OCI-LY7 (cell line): ENCODE measurements around the gene INA. TPM values are rescaled to one million over a fixed set of nuclear protein-coding genes. Genes with fewer than 3 reads are reported as not detected.

Experiments
- BruUV-seq: library from RNA; stranded (reverse); fragments of 400-500 nt; replicated peaks from 2 replicates; lab custom pipeline; 2021; lab: Mats Ljungman, UMichigan
- CTCF ChIA-PET: fragments of 300-600 bp; sonication (Branson Sonifier 250); formaldehyde crosslinking; loops from one replicate; lab custom pipeline; 2022; ENCODE audit warnings: antibody characterized with exemption; ENCODE audit not compliant: unreplicated experiment; lab: Charles Lee
- POLR2A ChIA-PET: fragments of 300-600 bp; sonication (Branson Sonifier 250); formaldehyde crosslinking; loops from one replicate; lab custom pipeline; 2022; ENCODE audit warnings: antibody characterized with exemption; lab: Charles Lee
- DNase-seq: peaks from one replicate; pipeline ENCODE4 v3.0.0-alpha.2; 2015; ENCODE audit warnings: low spot score
- H2AFZ ChIP-seq: fragments of 200-600 bp; sonication (generic), shearing (Covaris generic); 2 replicates; pipeline ENCODE4 v1.6.1; 2014; ENCODE audit warnings: mild to moderate bottlenecking, antibody characterized with exemption, low read length, moderate library complexity
- H3K27ac ChIP-seq: fragments of 200-600 bp; sonication (generic); 2 replicates; pipeline ENCODE4 v1.5.1; 2014; ENCODE audit warnings: mixed run types, low read depth, mild to moderate bottlenecking, moderate library complexity, low read length, inconsistent platforms; ENCODE audit not compliant: poor library complexity, severe bottlenecking
- H3K36me3 ChIP-seq: fragments of 200-600 bp; sonication (generic); 2 replicates; pipeline ENCODE4 v1.6.1; 2014; ENCODE audit warnings: mild to moderate bottlenecking, antibody characterized with exemption, low read length, moderate library complexity, mixed read lengths; ENCODE audit not compliant: insufficient read depth
- H3K4me1 ChIP-seq: fragments of 200-600 bp; sonication (generic); 2 replicates; pipeline ENCODE4 v1.5.1; 2014; ENCODE audit warnings: mild to moderate bottlenecking, low read length; ENCODE audit not compliant: insufficient read depth, poor library complexity, severe bottlenecking
- H3K4me2 ChIP-seq: fragments of 200-600 bp; sonication (generic); 2 replicates; pipeline ENCODE4 v1.6.1; 2014; ENCODE audit warnings: mild to moderate bottlenecking, low read length
- H3K4me3 ChIP-seq: fragments of 200-600 bp; sonication (generic); 2 replicates; pipeline ENCODE4 v1.5.1; 2014; ENCODE audit warnings: mild to moderate bottlenecking, low read depth, low read length; ENCODE audit not compliant: poor library complexity, severe bottlenecking
- H3K79me2 ChIP-seq: fragments of 200-600 bp; sonication (generic); 2 replicates; pipeline ENCODE4 v1.6.1; 2016; ENCODE audit warnings: low read depth, mild to moderate bottlenecking, low read length, moderate library complexity, mixed read lengths; ENCODE audit not compliant: insufficient read depth
- H3K9me2 ChIP-seq: fragments of 200-600 bp; sonication (generic); 2 replicates; pipeline ENCODE4 v1.6.1; 2016; ENCODE audit warnings: mild to moderate bottlenecking, low read length, mixed read lengths; ENCODE audit not compliant: insufficient read depth
- H3K9me3 ChIP-seq: fragments of 200-600 bp; sonication (generic); 2 replicates; pipeline ENCODE4 v1.6.1; 2014; ENCODE audit warnings: mild to moderate bottlenecking, mixed run types, low read length, mixed read lengths
- H4K20me1 ChIP-seq: fragments of 200-600 bp; sonication (generic); 2 replicates; pipeline ENCODE4 v1.6.1; 2014; ENCODE audit warnings: mild to moderate bottlenecking, antibody characterized with exemption, low read length, moderate library complexity, mixed read lengths; ENCODE audit not compliant: insufficient read depth
- CTCF ChIP-seq: fragments of 200-600 bp; sonication (generic); conservative IDR thresholded peaks from 2 replicates; pipeline ENCODE4 v1.5.1; 2014; ENCODE audit warnings: mild to moderate bottlenecking, antibody characterized with exemption, low read length, moderate library complexity, mixed read lengths
- EZH2phosphoT487 ChIP-seq: fragments of 200-600 bp; sonication (generic); IDR thresholded peaks from 2 replicates; pipeline ENCODE4 v1.6.1; 2018; ENCODE audit warnings: low read depth, borderline replicate concordance, mild to moderate bottlenecking, mixed run types, antibody characterized with exemption, low read length, moderate library complexity, mixed read lengths
- intact Hi-C: fragments of 100-400 bp; cut with micrococcal nuclease; formaldehyde crosslinking; loops from one replicate; pipeline ENCODE4 v1.10.0; 2022; ENCODE audit not compliant: unreplicated experiment
- total RNA-seq, 2 experiments: library from RNA; depleted of rRNA in 1 of 2; stranded (reverse); fragments of >200 nt in 1 of 2; shearing (Covaris generic) in 1 of 2; gene quantifications; 2 replicates each; pipeline ENCODE4 v1.2.3, GENCODE V29; 2014 to 2022

INA gene
- total RNA-seq, 2 experiments from 2014 or later, result not detected

- no peak overlapping the region for H3K27ac ChIP-seq
- ChIA-PET CTCF (no interaction called here), POLR2A (interaction anchor here (0.7 to 1.1 kb wide), 2 partner anchors 13 to 394 kb away, joined by 3 to 5 read pairs; no protein-coding TSS in a partner anchor)
These were observed 22.8 kb upstream of the INA start for GRCh38 chr10:103254113-103254512.

GRCh38 chr10:103254538-103255325 lies 22.2 kb upstream of the INA start:
- Histone ChIP-seq H2AFZ (no peak overlapping the region), H3K4me2 (no peak overlapping the region)

More at GRCh38 chr10:103254113-103254512, 22.8 kb upstream of the INA start:
- H3K79me2 ChIP-seq, result no peaks in the 10 kb centered on the region
- no peak overlapping the region for H3K4me2 ChIP-seq
- DNase-seq, result no peak
- no peak overlapping the region for H2AFZ ChIP-seq
- H3K9me3 ChIP-seq, result no peaks in the 10 kb centered on the region
- intact Hi-C loops, result no loop called here
- H4K20me1 ChIP-seq, result no peaks in the 10 kb centered on the region
- H3K9me2 ChIP-seq, result no peaks in the 10 kb centered on the region
- no peak overlapping the region for H3K4me3 ChIP-seq
- BruUV-seq, result no TSS peak
- TF ChIP-seq EZH2phosphoT487 (no peak), CTCF (no peak)
- no peaks in the 10 kb centered on the region for H3K4me1 ChIP-seq
- H3K36me3 ChIP-seq, result no peaks in the 10 kb centered on the region

More at GRCh38 chr10:103254538-103255325, 22.2 kb upstream of the INA start:
- TF ChIP-seq EZH2phosphoT487 (no peak), CTCF (no peak)
- Histone ChIP-seq H3K9me2 (no peaks in the 10 kb centered on the region), H3K79me2 (no peaks in the 10 kb centered on the region), H3K9me3 (no peaks in the 10 kb centered on the region), H3K4me3 (no peak overlapping the region), H3K4me1 (no peaks in the 10 kb centered on the region), H3K36me3 (no peaks in the 10 kb centered on the region), H3K27ac (no peak overlapping the region), H4K20me1 (no peaks in the 10 kb centered on the region)
- BruUV-seq, result no TSS peak
- POLR2A ChIA-PET, result interaction anchor here (0.6 to 1.1 kb wide), 5 partner anchors 12 to 394 kb away, joined by 3 to 5 read pairs (median 3); no protein-coding TSS in a partner anchor
- DNase-seq, result no peak
- CTCF ChIA-PET, result no interaction called here
- intact Hi-C loops, result no loop called here
